HepG2 (cell line): Measurements from ENCODE around the gene STPG2.

Source experiments
- JUND ChIP-seq: sonication (generic); formaldehyde crosslinking; IDR thresholded peaks from 2 replicates; pipeline ENCODE4 v1.8.0; 2022; ENCODE audit warnings: mild to moderate bottlenecking, missing genetic modification reagents
- ZNF136 ChIP-seq: sonication (generic); formaldehyde crosslinking; IDR thresholded peaks from 2 replicates; pipeline ENCODE4 v1.8.1; 2022; ENCODE audit warnings: low read depth, mild to moderate bottlenecking, moderate library complexity, missing genetic modification reagents

- TF ChIP-seq JUND (no peak), ZNF136 (CRISPR knock-in tag) (no peak)
Measured at GRCh38 chr4:97812768-97813167, 330.5 kb downstream of the STPG2 start.
